ENCODE data around the gene TMEM184B. TPM values are rescaled to one million over a fixed set of nuclear protein-coding genes. Genes with fewer than 3 reads are reported as not detected.

Gene TMEM184B
- total and polyA plus RNA-seq, 2 experiments from 2014 or later: 42.2 to 95.1 TPM

DNA sequence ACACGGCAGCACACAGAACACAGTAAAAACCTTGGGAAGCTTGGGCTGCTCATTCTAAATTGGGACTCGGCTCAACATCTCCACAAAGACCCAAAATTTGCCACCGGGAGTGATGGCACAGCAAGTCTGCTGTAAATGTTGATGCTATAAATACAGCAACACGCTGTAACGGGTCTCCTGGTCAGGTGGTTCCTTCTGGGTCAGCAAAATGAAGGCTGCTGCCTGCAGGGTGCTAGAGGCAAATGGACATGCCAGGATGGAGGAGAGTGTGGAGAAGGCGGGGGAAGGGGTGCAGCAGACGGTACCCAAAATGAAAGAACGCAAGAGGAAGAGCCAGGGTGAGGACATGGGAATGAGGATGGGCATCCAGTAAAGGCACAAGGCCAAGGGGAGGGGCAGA is 40.6 kb downstream of the TMEM184B start:
- Histone ChIP-seq H3K9me2 (ENCODE audit: insufficient read depth) (no peaks in the 10 kb centered on the region), H3K4me1 (ENCODE audit: insufficient read depth) (no peaks in the 10 kb centered on the region), H3K27ac (ENCODE audit: low read depth) (no peak overlapping the region), H3K79me2 (replicated peaks; ENCODE audit: insufficient read depth) (no peaks in the 10 kb centered on the region), H2AFZ (no peak overlapping the region), H3K4me3 (no peak overlapping the region), H3F3A (replicated peaks; ENCODE audit: low read depth) (no peaks in the 10 kb centered on the region), H3K27me3 (ENCODE audit: insufficient read depth) (no peaks in the 10 kb centered on the region), H3K36me3 (ENCODE audit: insufficient read depth) (peaks cover 5% of the 10 kb centered on the region; the same call in 1 of the 2 replicates), H4K20me1 (replicated peaks; ENCODE audit: insufficient read depth) (peaks cover 13% of the 10 kb centered on the region), H3K4me2 (no peak overlapping the region)
- DNase-seq (ENCODE audit: low spot score) (no peak), ATAC-seq (no peak)
- Mint-ChIP-seq H3K4me1 (0 out of 3 replicates have a peak, but pooled peaks cover 3% of the 10 kb centered on the region), H3K4me3 (no peak overlapping the region), H3K36me3 (ENCODE audit: low read depth) (peaks cover 38% of the 10 kb centered on the region), H3K27me3 (ENCODE audit: insufficient read depth, low read depth, poor library complexity) (peaks cover 5% of the 10 kb centered on the region), H3K9me3 (no peaks in the 10 kb centered on the region; the same call in 2 of the 3 replicates), H3K27ac (no peak overlapping the region)
- TF ChIP-seq NANOG (IDR thresholded peaks at IDR 0.05; ENCODE audit: borderline replicate concordance) (no peak), EZH2phosphoT487 (IDR thresholded peaks at IDR 0.05; ENCODE audit: unreplicated experiment) (no peak), STAT1 (IDR thresholded peaks at IDR 0.05; ENCODE audit: unreplicated experiment) (no peak), ZNF331 (CRISPR knock-in tag; IDR thresholded peaks at IDR 0.05; ENCODE audit: low read depth) (no peak), EZH2 (IDR thresholded peaks at IDR 0.05; ENCODE audit: low read depth, unreplicated experiment) (no peak), CREB1 (CRISPR knock-in tag; IDR thresholded peaks at IDR 0.05; ENCODE audit: low read depth) (no peak), JUNB (IDR thresholded peaks at IDR 0.05; ENCODE audit: unreplicated experiment) (no peak), POLR2AphosphoS5 (IDR thresholded peaks at IDR 0.05; ENCODE audit: low read depth) (no peak), ZNF114 (CRISPR knock-in tag; IDR thresholded peaks at IDR 0.05) (no peak)
- TF ChIP-seq, protein P1, sequence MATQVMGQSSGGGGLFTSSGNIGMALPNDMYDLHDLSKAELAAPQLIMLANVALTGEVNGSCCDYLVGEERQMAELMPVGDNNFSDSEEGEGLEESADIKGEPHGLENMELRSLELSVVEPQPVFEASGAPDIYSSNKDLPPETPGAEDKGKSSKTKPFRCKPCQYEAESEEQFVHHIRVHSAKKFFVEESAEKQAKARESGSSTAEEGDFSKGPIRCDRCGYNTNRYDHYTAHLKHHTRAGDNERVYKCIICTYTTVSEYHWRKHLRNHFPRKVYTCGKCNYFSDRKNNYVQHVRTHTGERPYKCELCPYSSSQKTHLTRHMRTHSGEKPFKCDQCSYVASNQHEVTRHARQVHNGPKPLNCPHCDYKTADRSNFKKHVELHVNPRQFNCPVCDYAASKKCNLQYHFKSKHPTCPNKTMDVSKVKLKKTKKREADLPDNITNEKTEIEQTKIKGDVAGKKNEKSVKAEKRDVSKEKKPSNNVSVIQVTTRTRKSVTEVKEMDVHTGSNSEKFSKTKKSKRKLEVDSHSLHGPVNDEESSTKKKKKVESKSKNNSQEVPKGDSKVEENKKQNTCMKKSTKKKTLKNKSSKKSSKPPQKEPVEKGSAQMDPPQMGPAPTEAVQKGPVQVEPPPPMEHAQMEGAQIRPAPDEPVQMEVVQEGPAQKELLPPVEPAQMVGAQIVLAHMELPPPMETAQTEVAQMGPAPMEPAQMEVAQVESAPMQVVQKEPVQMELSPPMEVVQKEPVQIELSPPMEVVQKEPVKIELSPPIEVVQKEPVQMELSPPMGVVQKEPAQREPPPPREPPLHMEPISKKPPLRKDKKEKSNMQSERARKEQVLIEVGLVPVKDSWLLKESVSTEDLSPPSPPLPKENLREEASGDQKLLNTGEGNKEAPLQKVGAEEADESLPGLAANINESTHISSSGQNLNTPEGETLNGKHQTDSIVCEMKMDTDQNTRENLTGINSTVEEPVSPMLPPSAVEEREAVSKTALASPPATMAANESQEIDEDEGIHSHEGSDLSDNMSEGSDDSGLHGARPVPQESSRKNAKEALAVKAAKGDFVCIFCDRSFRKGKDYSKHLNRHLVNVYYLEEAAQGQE (IDR thresholded peaks at IDR 0.05; ENCODE audit: unreplicated experiment): no peak
- TF ChIP-seq, protein P2, sequence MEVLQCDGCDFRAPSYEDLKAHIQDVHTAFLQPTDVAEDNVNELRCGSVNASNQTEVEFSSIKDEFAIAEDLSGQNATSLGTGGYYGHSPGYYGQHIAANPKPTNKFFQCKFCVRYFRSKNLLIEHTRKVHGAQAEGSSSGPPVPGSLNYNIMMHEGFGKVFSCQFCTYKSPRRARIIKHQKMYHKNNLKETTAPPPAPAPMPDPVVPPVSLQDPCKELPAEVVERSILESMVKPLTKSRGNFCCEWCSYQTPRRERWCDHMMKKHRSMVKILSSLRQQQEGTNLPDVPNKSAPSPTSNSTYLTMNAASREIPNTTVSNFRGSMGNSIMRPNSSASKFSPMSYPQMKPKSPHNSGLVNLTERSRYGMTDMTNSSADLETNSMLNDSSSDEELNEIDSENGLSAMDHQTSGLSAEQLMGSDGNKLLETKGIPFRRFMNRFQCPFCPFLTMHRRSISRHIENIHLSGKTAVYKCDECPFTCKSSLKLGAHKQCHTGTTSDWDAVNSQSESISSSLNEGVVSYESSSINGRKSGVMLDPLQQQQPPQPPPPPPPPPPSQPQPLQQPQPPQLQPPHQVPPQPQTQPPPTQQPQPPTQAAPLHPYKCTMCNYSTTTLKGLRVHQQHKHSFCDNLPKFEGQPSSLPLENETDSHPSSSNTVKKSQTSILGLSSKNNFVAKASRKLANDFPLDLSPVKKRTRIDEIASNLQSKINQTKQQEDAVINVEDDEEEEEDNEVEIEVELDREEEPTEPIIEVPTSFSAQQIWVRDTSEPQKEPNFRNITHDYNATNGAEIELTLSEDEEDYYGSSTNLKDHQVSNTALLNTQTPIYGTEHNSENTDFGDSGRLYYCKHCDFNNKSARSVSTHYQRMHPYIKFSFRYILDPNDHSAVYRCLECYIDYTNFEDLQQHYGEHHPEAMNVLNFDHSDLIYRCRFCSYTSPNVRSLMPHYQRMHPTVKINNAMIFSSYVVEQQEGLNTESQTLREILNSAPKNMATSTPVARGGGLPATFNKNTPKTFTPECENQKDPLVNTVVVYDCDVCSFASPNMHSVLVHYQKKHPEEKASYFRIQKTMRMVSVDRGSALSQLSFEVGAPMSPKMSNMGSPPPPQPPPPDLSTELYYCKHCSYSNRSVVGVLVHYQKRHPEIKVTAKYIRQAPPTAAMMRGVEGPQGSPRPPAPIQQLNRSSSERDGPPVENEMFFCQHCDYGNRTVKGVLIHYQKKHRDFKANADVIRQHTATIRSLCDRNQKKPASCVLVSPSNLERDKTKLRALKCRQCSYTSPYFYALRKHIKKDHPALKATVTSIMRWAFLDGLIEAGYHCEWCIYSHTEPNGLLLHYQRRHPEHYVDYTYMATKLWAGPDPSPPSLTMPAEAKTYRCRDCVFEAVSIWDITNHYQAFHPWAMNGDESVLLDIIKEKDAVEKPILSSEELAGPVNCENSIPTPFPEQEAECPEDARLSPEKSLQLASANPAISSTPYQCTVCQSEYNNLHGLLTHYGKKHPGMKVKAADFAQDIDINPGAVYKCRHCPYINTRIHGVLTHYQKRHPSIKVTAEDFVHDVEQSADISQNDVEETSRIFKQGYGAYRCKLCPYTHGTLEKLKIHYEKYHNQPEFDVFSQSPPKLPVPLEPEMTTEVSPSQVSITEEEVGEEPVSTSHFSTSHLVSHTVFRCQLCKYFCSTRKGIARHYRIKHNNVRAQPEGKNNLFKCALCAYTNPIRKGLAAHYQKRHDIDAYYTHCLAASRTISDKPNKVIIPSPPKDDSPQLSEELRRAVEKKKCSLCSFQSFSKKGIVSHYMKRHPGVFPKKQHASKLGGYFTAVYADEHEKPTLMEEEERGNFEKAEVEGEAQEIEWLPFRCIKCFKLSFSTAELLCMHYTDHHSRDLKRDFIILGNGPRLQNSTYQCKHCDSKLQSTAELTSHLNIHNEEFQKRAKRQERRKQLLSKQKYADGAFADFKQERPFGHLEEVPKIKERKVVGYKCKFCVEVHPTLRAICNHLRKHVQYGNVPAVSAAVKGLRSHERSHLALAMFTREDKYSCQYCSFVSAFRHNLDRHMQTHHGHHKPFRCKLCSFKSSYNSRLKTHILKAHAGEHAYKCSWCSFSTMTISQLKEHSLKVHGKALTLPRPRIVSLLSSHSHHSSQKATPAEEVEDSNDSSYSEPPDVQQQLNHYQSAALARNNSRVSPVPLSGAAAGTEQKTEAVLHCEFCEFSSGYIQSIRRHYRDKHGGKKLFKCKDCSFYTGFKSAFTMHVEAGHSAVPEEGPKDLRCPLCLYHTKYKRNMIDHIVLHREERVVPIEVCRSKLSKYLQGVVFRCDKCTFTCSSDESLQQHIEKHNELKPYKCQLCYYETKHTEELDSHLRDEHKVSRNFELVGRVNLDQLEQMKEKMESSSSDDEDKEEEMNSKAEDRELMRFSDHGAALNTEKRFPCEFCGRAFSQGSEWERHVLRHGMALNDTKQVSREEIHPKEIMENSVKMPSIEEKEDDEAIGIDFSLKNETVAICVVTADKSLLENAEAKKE (CRISPR knock-in tag; IDR thresholded peaks at IDR 0.05): no peak
- TF ChIP-seq, protein P3, sequence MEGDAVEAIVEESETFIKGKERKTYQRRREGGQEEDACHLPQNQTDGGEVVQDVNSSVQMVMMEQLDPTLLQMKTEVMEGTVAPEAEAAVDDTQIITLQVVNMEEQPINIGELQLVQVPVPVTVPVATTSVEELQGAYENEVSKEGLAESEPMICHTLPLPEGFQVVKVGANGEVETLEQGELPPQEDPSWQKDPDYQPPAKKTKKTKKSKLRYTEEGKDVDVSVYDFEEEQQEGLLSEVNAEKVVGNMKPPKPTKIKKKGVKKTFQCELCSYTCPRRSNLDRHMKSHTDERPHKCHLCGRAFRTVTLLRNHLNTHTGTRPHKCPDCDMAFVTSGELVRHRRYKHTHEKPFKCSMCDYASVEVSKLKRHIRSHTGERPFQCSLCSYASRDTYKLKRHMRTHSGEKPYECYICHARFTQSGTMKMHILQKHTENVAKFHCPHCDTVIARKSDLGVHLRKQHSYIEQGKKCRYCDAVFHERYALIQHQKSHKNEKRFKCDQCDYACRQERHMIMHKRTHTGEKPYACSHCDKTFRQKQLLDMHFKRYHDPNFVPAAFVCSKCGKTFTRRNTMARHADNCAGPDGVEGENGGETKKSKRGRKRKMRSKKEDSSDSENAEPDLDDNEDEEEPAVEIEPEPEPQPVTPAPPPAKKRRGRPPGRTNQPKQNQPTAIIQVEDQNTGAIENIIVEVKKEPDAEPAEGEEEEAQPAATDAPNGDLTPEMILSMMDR (conservative IDR thresholded peaks at IDR 0.05; ENCODE audit: low read depth in 2 of 2): no peak
- TF ChIP-seq, protein P4, sequence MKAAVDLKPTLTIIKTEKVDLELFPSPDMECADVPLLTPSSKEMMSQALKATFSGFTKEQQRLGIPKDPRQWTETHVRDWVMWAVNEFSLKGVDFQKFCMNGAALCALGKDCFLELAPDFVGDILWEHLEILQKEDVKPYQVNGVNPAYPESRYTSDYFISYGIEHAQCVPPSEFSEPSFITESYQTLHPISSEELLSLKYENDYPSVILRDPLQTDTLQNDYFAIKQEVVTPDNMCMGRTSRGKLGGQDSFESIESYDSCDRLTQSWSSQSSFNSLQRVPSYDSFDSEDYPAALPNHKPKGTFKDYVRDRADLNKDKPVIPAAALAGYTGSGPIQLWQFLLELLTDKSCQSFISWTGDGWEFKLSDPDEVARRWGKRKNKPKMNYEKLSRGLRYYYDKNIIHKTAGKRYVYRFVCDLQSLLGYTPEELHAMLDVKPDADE (IDR thresholded peaks at IDR 0.05): no peak

Measured in GM23338 (cell line).